Esophagus squamous epithelium (tissue), 5 donors: Measurements from ENCODE around the gene PITHD1. TPM values are rescaled to one million over a fixed set of nuclear protein-coding genes. Genes with fewer than 3 reads are reported as not detected.
A peak's percentile ranks its signal among the peaks of the same experiment; 100 is the strongest.

Source experiments
- DNase-seq: peaks from one replicate; lab custom pipeline; 2025; lab: John Stamatoyannopoulos, UW
- H3K27ac ChIP-seq, 4 donors: fragments of 200-600 bp; sonication (generic); one replicate each; pipeline ENCODE4 v1.5.1; 2016 to 2019; ENCODE audit warnings: mild to moderate bottlenecking in 1 of 4
- H3K27me3 ChIP-seq, 4 donors: fragments of 200-600 bp; sonication (generic); 1 replicate in 3 of 4; 2 replicates in 1 of 4; pipeline versions ENCODE4 v1.5.1 to v1.6.0; 2017 to 2021; ENCODE audit warnings: antibody characterized with exemption in 1 of 4
- H3K36me3 ChIP-seq, 3 donors: fragments of 200-600 bp; sonication (generic); one replicate each; pipeline ENCODE4 v1.5.1; 2016 to 2019
- H3K4me1 ChIP-seq, 3 donors: fragments of 200-600 bp; sonication (generic); one replicate each; pipeline ENCODE4 v1.5.1; 2017 to 2019
- H3K4me3 ChIP-seq, 4 donors: fragments of 200-600 bp; sonication (generic); 1 replicate in 3 of 4; 2 replicates in 1 of 4; pipeline ENCODE4 v1.5.1; 2016 to 2019; ENCODE audit warnings: mild to moderate bottlenecking in 2 of 4, moderate library complexity in 1 of 4
- H3K9me3 ChIP-seq, 3 donors: fragments of 200-600 bp; sonication (generic); one replicate each; pipeline ENCODE4 v1.5.1; 2016 to 2019
- POLR2A ChIP-seq, 4 donors: fragments of 450-650 bp; IDR thresholded peaks; one replicate each; pipeline ENCODE4 v1.6.1; 2017; ENCODE audit warnings: antibody characterized with exemption in 4 of 4, mild to moderate bottlenecking in 4 of 4, moderate library complexity in 3 of 4
- WGBS, 2 donors: methylation state at CpG; one replicate each; pipeline ENCODE4 v1.1.5; 2018; 5-methylcytosine and 5-hydroxymethylcytosine counted together
- intact Hi-C: fragments of 100-400 bp; cut with DNase I; formaldehyde crosslinking; loops from one replicate; pipeline ENCODE4 v1.15.0; 2022
- total RNA-seq, 4 donors: library from RNA; depleted of rRNA; stranded (reverse); fragments of >200 nt; gene quantifications; one replicate each; pipeline ENCODE4 v1.1.0, GENCODE V29; 2016
- TF ChIP-seq, protein P1 (sequence below), 6 experiments: fragments of 450-650 bp in 4 of 6; fragments of 200-600 bp in 2 of 6; sonication (generic) in 2 of 6; IDR thresholded peaks; one replicate each; pipeline ENCODE4 v1.5.1; 2016 to 2019; ENCODE audit warnings: antibody characterized with exemption in 6 of 6, mild to moderate bottlenecking in 4 of 6, moderate library complexity in 4 of 6
- donor health status: DM: yes; HTN: yes; CAD: no.

Gene PITHD1
- total RNA-seq, 4 donors from 2014 or later = 57.4 to 86.3 (median 78.0) TPM

DNA sequence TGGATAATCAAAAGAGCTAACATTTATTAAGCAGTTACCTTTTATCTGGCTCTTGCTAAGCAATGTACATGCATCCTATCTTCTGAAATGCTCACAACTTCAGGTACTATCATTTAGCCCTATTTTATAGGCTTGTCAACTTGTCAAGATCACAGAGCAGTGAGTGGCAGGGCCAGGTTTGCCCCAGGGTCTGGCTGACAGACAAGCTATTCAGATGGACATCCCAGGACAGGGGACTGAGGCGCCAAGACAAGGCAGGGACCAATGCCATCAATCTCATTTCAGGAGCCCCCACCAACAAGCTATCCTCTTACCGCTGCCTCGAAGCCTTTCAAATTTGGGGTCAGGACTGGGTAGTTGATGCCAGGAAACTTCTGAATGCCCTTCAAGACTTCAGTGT lies 38.1 kb downstream of the PITHD1 start:
- peaks cover 7 to 89% (median 16%) of the 10 kb centered on the region in 3 donors for H3K36me3 ChIP-seq
- intact Hi-C loops = no loop called here
- no peaks in the 10 kb centered on the region for H3K27me3 ChIP-seq
- H3K9me3 ChIP-seq = no peaks in the 10 kb centered on the region
- no peak for DNase-seq
- 100% methylated on average over 2 to 3 of the region's 3 CpGs for WGBS, 2 donors
- peaks cover 0 to under 1% (median 0%) of the 10 kb centered on the region in 3 donors for H3K4me1 ChIP-seq
- TF ChIP-seq, protein P1, sequence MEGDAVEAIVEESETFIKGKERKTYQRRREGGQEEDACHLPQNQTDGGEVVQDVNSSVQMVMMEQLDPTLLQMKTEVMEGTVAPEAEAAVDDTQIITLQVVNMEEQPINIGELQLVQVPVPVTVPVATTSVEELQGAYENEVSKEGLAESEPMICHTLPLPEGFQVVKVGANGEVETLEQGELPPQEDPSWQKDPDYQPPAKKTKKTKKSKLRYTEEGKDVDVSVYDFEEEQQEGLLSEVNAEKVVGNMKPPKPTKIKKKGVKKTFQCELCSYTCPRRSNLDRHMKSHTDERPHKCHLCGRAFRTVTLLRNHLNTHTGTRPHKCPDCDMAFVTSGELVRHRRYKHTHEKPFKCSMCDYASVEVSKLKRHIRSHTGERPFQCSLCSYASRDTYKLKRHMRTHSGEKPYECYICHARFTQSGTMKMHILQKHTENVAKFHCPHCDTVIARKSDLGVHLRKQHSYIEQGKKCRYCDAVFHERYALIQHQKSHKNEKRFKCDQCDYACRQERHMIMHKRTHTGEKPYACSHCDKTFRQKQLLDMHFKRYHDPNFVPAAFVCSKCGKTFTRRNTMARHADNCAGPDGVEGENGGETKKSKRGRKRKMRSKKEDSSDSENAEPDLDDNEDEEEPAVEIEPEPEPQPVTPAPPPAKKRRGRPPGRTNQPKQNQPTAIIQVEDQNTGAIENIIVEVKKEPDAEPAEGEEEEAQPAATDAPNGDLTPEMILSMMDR (IDR thresholded peaks at IDR 0.05) = no peak
- TF ChIP-seq POLR2A (IDR thresholded peaks at IDR 0.05) = no peak
- H3K27ac ChIP-seq = no peak overlapping the region
- no peak overlapping the region for H3K4me3 ChIP-seq

DNA sequence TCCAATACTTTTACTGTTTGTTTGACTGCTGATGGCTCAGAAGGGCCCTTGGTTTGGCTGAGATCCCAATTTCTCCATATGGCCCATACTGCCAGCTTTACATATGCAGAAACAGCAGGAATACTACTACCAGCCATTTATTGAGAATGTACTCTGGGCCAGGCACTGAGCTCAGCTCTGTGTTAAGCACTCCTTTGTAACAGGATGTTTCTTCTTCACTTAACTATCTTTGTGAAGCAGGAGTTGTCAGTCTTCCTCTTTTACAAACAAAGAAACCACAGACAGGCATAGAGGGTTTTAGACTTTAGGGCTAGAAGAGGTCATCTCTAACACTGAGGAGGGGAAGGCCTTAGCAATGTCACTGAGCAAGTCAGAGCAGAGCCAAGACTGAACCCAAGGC lies 38.7 kb downstream of the PITHD1 start:
- TF ChIP-seq, protein P1 (IDR thresholded peaks at IDR 0.05) = no peak
- TF ChIP-seq POLR2A (IDR thresholded peaks at IDR 0.05) = no peak

DNA sequence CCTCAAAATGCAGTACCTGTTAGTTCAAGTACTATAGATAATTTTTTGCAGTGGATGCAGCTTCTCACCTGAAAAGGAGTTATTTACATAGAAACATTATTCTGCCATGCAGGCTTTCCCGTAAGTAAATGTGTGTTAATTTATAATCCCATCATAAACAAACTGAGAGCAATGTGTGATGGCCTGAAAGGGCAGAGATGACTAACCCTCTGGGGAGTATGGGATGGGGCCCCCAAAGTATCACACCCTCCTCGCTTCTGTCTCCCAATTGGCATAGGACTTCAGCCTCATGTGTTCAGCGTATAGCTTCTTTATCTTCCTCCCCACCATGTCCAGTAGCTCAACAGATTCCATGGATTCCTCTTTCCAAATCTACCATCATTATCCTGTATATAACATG lies 39.4 kb downstream of the PITHD1 start:
- 71 to 84% methylated on average over 3 of the region's 3 CpGs for WGBS, 2 donors
- H3K36me3 ChIP-seq = peaks cover 7 to 79% (median 16%) of the 10 kb centered on the region in 3 donors
- intact Hi-C loops = no loop called here
- H3K27me3 ChIP-seq = no peaks in the 10 kb centered on the region
- no peak overlapping the region for H3K4me3 ChIP-seq
- H3K27ac ChIP-seq = no peak overlapping the region
- DNase-seq = no peak
- no peaks in the 10 kb centered on the region for H3K9me3 ChIP-seq
- H3K4me1 ChIP-seq = no peaks in the 10 kb centered on the region
- TF ChIP-seq, protein P1 (IDR thresholded peaks at IDR 0.05) = no peak
- no peak for TF ChIP-seq POLR2A (IDR thresholded peaks at IDR 0.05)

More for the DNA sequence above, 38.7 kb downstream of the PITHD1 start:
- DNase-seq = no peak
- intact Hi-C loops = no loop called here
- no peaks in the 10 kb centered on the region for H3K9me3 ChIP-seq
- peaks cover 7 to 86% (median 16%) of the 10 kb centered on the region in 3 donors for H3K36me3 ChIP-seq
- H3K27ac ChIP-seq = no peak overlapping the region
- H3K4me3 ChIP-seq = no peak overlapping the region
- H3K27me3 ChIP-seq = no peaks in the 10 kb centered on the region
- H3K4me1 ChIP-seq = no peaks in the 10 kb centered on the region

DNA sequence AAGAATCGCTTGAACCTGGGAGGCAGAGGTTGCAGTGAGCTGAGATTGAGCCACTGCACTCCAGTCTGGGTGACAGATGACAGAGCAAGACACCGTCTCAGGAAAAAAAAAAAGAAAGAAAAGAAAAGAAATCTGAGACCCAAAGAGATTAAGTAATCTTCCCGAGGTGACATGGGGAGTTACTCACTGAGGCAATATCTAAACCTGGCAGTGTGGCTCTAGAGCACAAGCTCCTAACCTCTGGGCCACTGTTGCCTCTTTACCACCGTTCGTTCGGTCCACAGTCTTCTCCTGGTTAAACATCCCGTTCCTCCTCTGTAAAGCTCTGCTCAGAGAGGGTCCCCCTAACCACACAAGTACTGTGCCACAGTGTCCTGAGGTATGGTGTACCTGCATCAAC lies 45.5 kb downstream of the PITHD1 start:
- no peaks in the 10 kb centered on the region for H3K27me3 ChIP-seq
- 79 to 80% methylated on average over 6 to 7 of the region's 7 CpGs for WGBS, 2 donors
- TF ChIP-seq, protein P1 (IDR thresholded peaks at IDR 0.05) = no peak
- no peak for TF ChIP-seq POLR2A (IDR thresholded peaks at IDR 0.05)
- H3K4me3 ChIP-seq = peak overlapping the region in 1 of 4 donors; percentile 87
- no peak for DNase-seq
- H3K36me3 ChIP-seq = peaks cover 0 to 17% (median 0%) of the 10 kb centered on the region in 3 donors
- intact Hi-C loops = no loop called here
- no peak overlapping the region for H3K27ac ChIP-seq
- H3K4me1 ChIP-seq = peaks cover 0 to 23% (median 3%) of the 10 kb centered on the region in 3 donors
- no peaks in the 10 kb centered on the region for H3K9me3 ChIP-seq

DNA sequence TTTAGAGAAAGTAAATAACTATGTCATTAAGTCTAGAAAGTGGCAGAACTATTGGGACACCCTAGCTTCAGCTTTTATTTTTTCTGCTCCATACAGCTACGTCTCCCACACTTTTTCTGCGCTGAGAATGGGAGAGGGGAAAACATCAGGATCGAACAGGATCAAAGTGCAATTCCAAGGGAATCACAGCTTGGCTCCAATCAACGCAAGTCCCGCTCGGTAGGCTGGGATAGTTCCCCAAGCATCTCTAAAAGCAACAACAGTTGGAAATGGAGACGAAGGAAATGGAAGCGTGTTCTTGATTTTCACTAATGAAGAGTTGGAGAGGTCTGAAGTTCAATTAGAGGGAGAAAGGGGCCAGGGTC lies 46.5 kb downstream of the PITHD1 start:
- Histone ChIP-seq H3K4me3 (peak overlapping the region; percentile 58 to 98 (median 92)), H3K4me1 (peaks cover 0 to 23% (median 3%) of the 10 kb centered on the region in 3 donors), H3K9me3 (no peaks in the 10 kb centered on the region), H3K27ac (peak overlapping the region; percentile 84 to 97 (median 94)), H3K36me3 (peaks cover 0 to 8% (median 0%) of the 10 kb centered on the region in 3 donors), H3K27me3 (no peaks in the 10 kb centered on the region)
- intact Hi-C loops = no loop called here
- no peak for TF ChIP-seq POLR2A (IDR thresholded peaks at IDR 0.05)
- TF ChIP-seq, protein P1 (IDR thresholded peaks at IDR 0.05) = no peak
- DNase-seq = no peak
- WGBS, 2 donors = 1 to 6% methylated on average over 8 of the region's 8 CpGs
